GM19372 (cell line): ENCODE data around the gene LRRC31.

ENCODE experiments used
- ATAC-seq: cut with Tn5 transposase; IDR thresholded peaks from one replicate; pipeline ENCODE4 v1.9.1; 2021; ENCODE audit warnings: mild to moderate bottlenecking, low read depth, moderate library complexity; ENCODE audit not compliant: unreplicated experiment

Gene LRRC31

GRCh38 chr3:169869484-169870220 lies at the start of gene LRRC31:
Gene LRRC31, minus strand, starts transcription at chr3:169869935. Its CDS starts 128 bp downstream, at chr3:169869807.
- no peak for ATAC-seq

- no peak for ATAC-seq
These were observed 44.6 kb upstream of the LRRC31 start for GRCh38 chr3:169914321-169914720.

- ATAC-seq = no peak
These were observed 43.6 kb upstream of the LRRC31 start for GRCh38 chr3:169913323-169913722.

- ATAC-seq = no peak
These were observed 41.5 kb upstream of the LRRC31 start, which contains the start of gene SAMD7 for GRCh38 chr3:169911272-169911671. Gene SAMD7, plus strand, starts transcription at chr3:169911572. Its CDS starts 7,927 bp downstream, at chr3:169919499.

- no peak for ATAC-seq
These were observed 38.2 kb upstream of the LRRC31 start for GRCh38 chr3:169907944-169908343.

- ATAC-seq = no peak
These were observed 37.7 kb upstream of the LRRC31 start for GRCh38 chr3:169907476-169907875.

- no peak for ATAC-seq
These were observed 35.7 kb upstream of the LRRC31 start for GRCh38 chr3:169905404-169905803.

GRCh38 chr3:169901453-169901852 lies 31.7 kb upstream of the LRRC31 start:
- no peak for ATAC-seq

- no peak for ATAC-seq
These were observed 27.5 kb upstream of the LRRC31 start for GRCh38 chr3:169897284-169897683.

- no peak for ATAC-seq
These were observed 25.3 kb upstream of the LRRC31 start for GRCh38 chr3:169895072-169895471.

GRCh38 chr3:169894110-169894509 lies 24.4 kb upstream of the LRRC31 start:
- no peak for ATAC-seq

GRCh38 chr3:169891886-169892285 lies 22.2 kb upstream of the LRRC31 start:
- no peak for ATAC-seq

- no peak for ATAC-seq
These were observed 16.9 kb upstream of the LRRC31 start for GRCh38 chr3:169886671-169887070.

GRCh38 chr3:169880576-169881250 lies 11.0 kb upstream of the LRRC31 start:
- no peak for ATAC-seq

GRCh38 chr3:169879845-169880575 lies 10.3 kb upstream of the LRRC31 start:
- ATAC-seq = no peak

GRCh38 chr3:169879013-169879557 lies 9.3 kb upstream of the LRRC31 start:
- no peak for ATAC-seq

GRCh38 chr3:169871129-169871886 lies 1.6 kb upstream of the LRRC31 start:
- no peak for ATAC-seq

GRCh38 chr3:169868369-169868768 lies 1.4 kb downstream of the LRRC31 start:
- ATAC-seq = no peak

GRCh38 chr3:169867584-169868210 lies 2.0 kb downstream of the LRRC31 start:
- no peak for ATAC-seq
